DND-41 (cell line): ENCODE measurements around the gene KCND3.

Source experiments
- ATAC-seq: fragments of 200-7000 bp; cut with Tn5 transposase; 3 replicates; pipeline ENCODE4 v1.9.1; 2021; ENCODE audit warnings: low read depth; ENCODE audit not compliant: insufficient read depth
- DNase-seq: peaks from one replicate; pipeline ENCODE4 v3.0.0-alpha.2; 2020
- H2AFZ ChIP-seq: 2 replicates; pipeline ENCODE4 v1.6.0; 2012; ENCODE audit warnings: low read depth, low read length
- H3K27ac ChIP-seq: 2 replicates; pipeline ENCODE4 v1.5.1; 2012; ENCODE audit warnings: low read length, inconsistent platforms
- H3K27me3 ChIP-seq: fragments of 200-600 bp; sonication (generic); 2 replicates; pipeline ENCODE4 v1.6.0; 2012; ENCODE audit warnings: low read length, mild to moderate bottlenecking, inconsistent platforms; ENCODE audit not compliant: insufficient read depth, poor library complexity
- H3K36me3 ChIP-seq: 2 replicates; pipeline ENCODE4 v1.5.1; 2012; ENCODE audit warnings: low read length, inconsistent platforms; ENCODE audit not compliant: insufficient read depth
- H3K4me1 ChIP-seq: 2 replicates; pipeline ENCODE4 v1.5.1; 2012; ENCODE audit warnings: mild to moderate bottlenecking, low read length; ENCODE audit not compliant: insufficient read depth
- H3K4me2 ChIP-seq: 2 replicates; pipeline ENCODE4 v1.6.0; 2012; ENCODE audit warnings: mild to moderate bottlenecking, moderate library complexity, low read length, inconsistent platforms; ENCODE audit not compliant: insufficient read depth
- H3K4me3 ChIP-seq, 2 experiments: fragments of 200-600 bp in 1 of 2; shearing (Covaris generic) in 1 of 2; 2 replicates each; pipeline ENCODE4 v1.5.1; 2012 to 2016; ENCODE audit warnings: inconsistent platforms in 2 of 2, low read length in 2 of 2, mild to moderate bottlenecking in 2 of 2, low read depth in 1 of 2, moderate library complexity in 1 of 2
- H3K79me2 ChIP-seq: 2 replicates; pipeline ENCODE4 v1.6.0; 2012; ENCODE audit warnings: low read length, inconsistent platforms; ENCODE audit not compliant: insufficient read depth
- H3K9ac ChIP-seq: 2 replicates; pipeline ENCODE4 v1.6.0; 2012; ENCODE audit warnings: low read depth, mild to moderate bottlenecking, inconsistent platforms, low read length, moderate library complexity
- H3K9me3 ChIP-seq: 2 replicates; pipeline ENCODE4 v1.5.1; 2012; ENCODE audit warnings: low read length, moderate library complexity, mild to moderate bottlenecking, inconsistent platforms; ENCODE audit not compliant: insufficient read depth, severe bottlenecking
- H4K20me1 ChIP-seq: 2 replicates; pipeline ENCODE4 v1.6.0; 2012; ENCODE audit warnings: low read length; ENCODE audit not compliant: insufficient read depth
- EZH2 ChIP-seq: IDR thresholded peaks from 3 replicates; pipeline ENCODE4 v1.6.1; 2012; ENCODE audit warnings: borderline replicate concordance, low read depth, mild to moderate bottlenecking, moderate library complexity, low read length, inconsistent platforms; ENCODE audit not compliant: severe bottlenecking
- TF ChIP-seq, protein P1 (sequence below): IDR thresholded peaks from 2 replicates; pipeline ENCODE4 v1.5.1; 2012; ENCODE audit warnings: borderline replicate concordance, low read length, moderate library complexity, mild to moderate bottlenecking; ENCODE audit not compliant: poor library complexity, severe bottlenecking; ENCODE audit errors: extremely low read depth

KCND3 gene

DNA sequence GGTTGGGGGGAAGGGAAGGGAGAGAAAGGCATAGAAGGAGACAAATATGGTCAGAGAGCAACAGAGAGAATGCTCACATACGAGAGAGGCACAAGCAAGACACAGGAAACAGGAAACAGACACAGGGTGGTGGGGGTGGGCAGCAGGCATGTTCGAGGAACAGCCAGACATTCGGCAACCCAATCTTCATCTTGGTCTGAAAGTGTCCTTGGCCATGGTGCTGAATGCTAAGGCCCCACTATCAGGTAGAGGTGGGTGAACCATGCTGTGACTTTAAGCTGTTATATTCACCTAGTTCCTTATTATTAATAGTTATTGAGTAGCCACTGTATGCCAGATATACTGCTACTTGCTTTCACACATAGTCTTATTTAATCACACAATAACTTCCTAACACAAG is 124.6 kb downstream of the KCND3 start:
- no peak overlapping the region for H3K9ac ChIP-seq
- peak overlapping the region; percentile 26; the same call in 1 of the 2 replicates for H3K4me2 ChIP-seq
- H3K9me3 ChIP-seq: no peaks in the 10 kb centered on the region
- peaks cover 12% of the 10 kb centered on the region for H3K27me3 ChIP-seq
- H3K4me3 ChIP-seq: no peak overlapping the region
- H3K79me2 ChIP-seq: no peaks in the 10 kb centered on the region
- peaks cover 4% of the 10 kb centered on the region; the same call in 1 of the 2 replicates for H3K4me1 ChIP-seq
- no peak for TF ChIP-seq EZH2
- TF ChIP-seq, protein P1, sequence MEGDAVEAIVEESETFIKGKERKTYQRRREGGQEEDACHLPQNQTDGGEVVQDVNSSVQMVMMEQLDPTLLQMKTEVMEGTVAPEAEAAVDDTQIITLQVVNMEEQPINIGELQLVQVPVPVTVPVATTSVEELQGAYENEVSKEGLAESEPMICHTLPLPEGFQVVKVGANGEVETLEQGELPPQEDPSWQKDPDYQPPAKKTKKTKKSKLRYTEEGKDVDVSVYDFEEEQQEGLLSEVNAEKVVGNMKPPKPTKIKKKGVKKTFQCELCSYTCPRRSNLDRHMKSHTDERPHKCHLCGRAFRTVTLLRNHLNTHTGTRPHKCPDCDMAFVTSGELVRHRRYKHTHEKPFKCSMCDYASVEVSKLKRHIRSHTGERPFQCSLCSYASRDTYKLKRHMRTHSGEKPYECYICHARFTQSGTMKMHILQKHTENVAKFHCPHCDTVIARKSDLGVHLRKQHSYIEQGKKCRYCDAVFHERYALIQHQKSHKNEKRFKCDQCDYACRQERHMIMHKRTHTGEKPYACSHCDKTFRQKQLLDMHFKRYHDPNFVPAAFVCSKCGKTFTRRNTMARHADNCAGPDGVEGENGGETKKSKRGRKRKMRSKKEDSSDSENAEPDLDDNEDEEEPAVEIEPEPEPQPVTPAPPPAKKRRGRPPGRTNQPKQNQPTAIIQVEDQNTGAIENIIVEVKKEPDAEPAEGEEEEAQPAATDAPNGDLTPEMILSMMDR: no peak
- ATAC-seq: peak; percentile 89
- no peak overlapping the region for H2AFZ ChIP-seq
- H3K36me3 ChIP-seq: no peaks in the 10 kb centered on the region
- peak; percentile 60 for DNase-seq
- H4K20me1 ChIP-seq: peaks cover 3% of the 10 kb centered on the region
- no peak overlapping the region for H3K27ac ChIP-seq

DNA sequence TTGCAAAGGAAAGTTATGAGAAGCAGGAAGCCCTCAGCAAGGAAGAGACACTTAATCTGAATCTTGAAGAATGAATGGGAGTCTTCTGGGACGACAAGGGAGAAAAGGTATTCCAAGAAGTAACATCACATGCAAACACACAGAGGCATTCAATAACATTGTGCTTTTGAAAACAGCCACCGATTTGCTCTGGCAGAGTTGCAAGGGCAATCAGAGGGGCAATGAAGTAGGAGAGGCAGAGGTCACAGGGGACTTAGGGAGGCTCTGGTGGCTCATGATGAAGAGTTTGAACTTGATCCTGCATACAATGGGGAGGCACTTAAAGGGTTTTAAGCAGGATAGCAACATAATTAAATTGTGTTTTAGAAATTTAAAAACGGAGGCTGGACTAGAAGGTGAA is 126.1 kb downstream of the KCND3 start:
- H3K27me3 ChIP-seq: peaks cover 8% of the 10 kb centered on the region
- DNase-seq: no peak
- H3K27ac ChIP-seq: no peak overlapping the region
- H2AFZ ChIP-seq: no peak overlapping the region
- H3K9ac ChIP-seq: no peak overlapping the region
- H3K9me3 ChIP-seq: no peaks in the 10 kb centered on the region
- H3K79me2 ChIP-seq: no peaks in the 10 kb centered on the region
- TF ChIP-seq, protein P1: no peak
- no peak for TF ChIP-seq EZH2
- no peak overlapping the region for H3K4me2 ChIP-seq
- H4K20me1 ChIP-seq: peaks cover 3% of the 10 kb centered on the region
- H3K4me3 ChIP-seq: no peak overlapping the region
- peaks cover 4% of the 10 kb centered on the region; the same call in 1 of the 2 replicates for H3K4me1 ChIP-seq
- ATAC-seq: no peak
- no peaks in the 10 kb centered on the region for H3K36me3 ChIP-seq

DNA sequence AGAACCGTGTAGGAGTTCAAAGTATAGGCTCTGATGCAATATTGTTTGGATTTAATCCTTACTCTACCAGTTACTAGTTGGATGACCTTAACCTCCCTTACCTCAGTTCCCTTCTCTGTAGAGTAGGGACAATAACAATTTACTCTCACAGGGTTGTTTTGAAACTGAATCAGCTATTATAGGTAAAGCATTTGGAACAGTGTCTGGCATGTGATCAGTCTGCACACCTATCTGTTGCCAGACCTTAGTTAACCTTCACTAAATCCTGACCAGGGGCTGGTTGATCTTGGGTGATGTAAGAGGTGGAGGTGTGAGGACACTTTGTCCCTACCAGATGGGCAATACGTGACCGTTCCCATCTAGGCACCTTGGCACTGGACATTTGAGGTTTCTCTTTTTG is 126.9 kb downstream of the KCND3 start:
- H3K9me3 ChIP-seq: no peaks in the 10 kb centered on the region
- peaks cover 3% of the 10 kb centered on the region for H4K20me1 ChIP-seq
- H3K27ac ChIP-seq: no peak overlapping the region
- peaks cover 4% of the 10 kb centered on the region; the same call in 1 of the 2 replicates for H3K4me1 ChIP-seq
- DNase-seq (no peak), ATAC-seq (no peak)
- no peak overlapping the region for H3K4me3 ChIP-seq
- H3K4me2 ChIP-seq: no peak overlapping the region
- TF ChIP-seq, protein P1: no peak
- TF ChIP-seq EZH2: no peak
- no peaks in the 10 kb centered on the region for H3K79me2 ChIP-seq
- no peak overlapping the region for H2AFZ ChIP-seq
- H3K27me3 ChIP-seq: peaks cover 8% of the 10 kb centered on the region
- H3K36me3 ChIP-seq: no peaks in the 10 kb centered on the region
- H3K9ac ChIP-seq: no peak overlapping the region

DNA sequence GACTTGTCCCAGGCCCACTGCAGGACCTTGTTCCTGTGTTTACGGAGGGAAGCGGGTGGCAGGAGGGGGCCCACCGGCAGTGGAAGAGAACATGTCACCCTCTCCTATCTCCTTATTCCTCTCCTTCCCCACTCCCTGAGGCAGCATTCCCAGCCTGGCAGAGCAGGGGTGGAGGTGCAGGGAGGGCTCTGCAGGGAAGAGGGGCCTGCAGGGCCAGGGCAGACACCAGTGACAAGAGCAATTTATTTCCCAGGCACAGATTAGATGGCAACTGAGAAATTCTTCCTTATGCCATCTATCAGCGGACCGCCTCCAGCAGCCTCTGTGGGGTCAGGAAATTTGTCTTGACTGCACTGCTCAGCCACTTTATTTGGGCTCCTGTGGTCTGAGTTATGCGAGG is 127.9 kb downstream of the KCND3 start:
- Histone ChIP-seq H3K9ac (no peak overlapping the region), H3K27ac (no peak overlapping the region), H2AFZ (no peak overlapping the region), H3K9me3 (no peaks in the 10 kb centered on the region), H3K36me3 (no peaks in the 10 kb centered on the region), H3K4me2 (no peak overlapping the region), H3K27me3 (peaks cover 5% of the 10 kb centered on the region), H4K20me1 (peaks cover 3% of the 10 kb centered on the region), H3K4me3 (no peak overlapping the region), H3K79me2 (no peaks in the 10 kb centered on the region), H3K4me1 (peaks cover 4% of the 10 kb centered on the region; the same call in 1 of the 2 replicates)
- DNase-seq (no peak), ATAC-seq (no peak)
- TF ChIP-seq, protein P1: no peak
- no peak for TF ChIP-seq EZH2
